Gastrocnemius medialis (tissue), 4 donors: Measurements from ENCODE around the gene ARHGEF11.

Source experiments
- POLR2A ChIP-seq, 2 donors: fragments of 450-650 bp; IDR thresholded peaks; one replicate each; pipeline ENCODE4 v1.6.1; 2017; ENCODE audit warnings: antibody characterized with exemption in 2 of 2, mild to moderate bottlenecking in 2 of 2, moderate library complexity in 2 of 2
- TF ChIP-seq, protein P1 (sequence below), 5 experiments: fragments of 450-650 bp in 3 of 5; fragments of 200-600 bp in 2 of 5; sonication (generic) in 2 of 5; IDR thresholded peaks in 4 of 5; conservative IDR thresholded peaks in 1 of 5; 1 replicate in 4 of 5; 2 replicates in 1 of 5; pipeline ENCODE4 v1.5.1; 2016 to 2019; ENCODE audit warnings: antibody characterized with exemption in 5 of 5, mild to moderate bottlenecking in 3 of 5, moderate library complexity in 3 of 5

- TF ChIP-seq, protein P1, sequence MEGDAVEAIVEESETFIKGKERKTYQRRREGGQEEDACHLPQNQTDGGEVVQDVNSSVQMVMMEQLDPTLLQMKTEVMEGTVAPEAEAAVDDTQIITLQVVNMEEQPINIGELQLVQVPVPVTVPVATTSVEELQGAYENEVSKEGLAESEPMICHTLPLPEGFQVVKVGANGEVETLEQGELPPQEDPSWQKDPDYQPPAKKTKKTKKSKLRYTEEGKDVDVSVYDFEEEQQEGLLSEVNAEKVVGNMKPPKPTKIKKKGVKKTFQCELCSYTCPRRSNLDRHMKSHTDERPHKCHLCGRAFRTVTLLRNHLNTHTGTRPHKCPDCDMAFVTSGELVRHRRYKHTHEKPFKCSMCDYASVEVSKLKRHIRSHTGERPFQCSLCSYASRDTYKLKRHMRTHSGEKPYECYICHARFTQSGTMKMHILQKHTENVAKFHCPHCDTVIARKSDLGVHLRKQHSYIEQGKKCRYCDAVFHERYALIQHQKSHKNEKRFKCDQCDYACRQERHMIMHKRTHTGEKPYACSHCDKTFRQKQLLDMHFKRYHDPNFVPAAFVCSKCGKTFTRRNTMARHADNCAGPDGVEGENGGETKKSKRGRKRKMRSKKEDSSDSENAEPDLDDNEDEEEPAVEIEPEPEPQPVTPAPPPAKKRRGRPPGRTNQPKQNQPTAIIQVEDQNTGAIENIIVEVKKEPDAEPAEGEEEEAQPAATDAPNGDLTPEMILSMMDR (IDR thresholded peaks at IDR 0.05 in 4 of 5, conservative IDR thresholded peaks at IDR 0.05 in 1 of 5) = no peak
- peak; percentile 80 to 83 for TF ChIP-seq POLR2A (IDR thresholded peaks at IDR 0.05)
Measured at GRCh38 chr1:157045250-157046218, at the start of gene ARHGEF11.
